ENCODE results near the gene KIRREL2.
"Not testable (repeated sequence)": the region's sequence is repeated elsewhere in the genome, so short reads cannot be mapped to it uniquely, and the experiment has no call there.

The KIRREL2 gene

DNA sequence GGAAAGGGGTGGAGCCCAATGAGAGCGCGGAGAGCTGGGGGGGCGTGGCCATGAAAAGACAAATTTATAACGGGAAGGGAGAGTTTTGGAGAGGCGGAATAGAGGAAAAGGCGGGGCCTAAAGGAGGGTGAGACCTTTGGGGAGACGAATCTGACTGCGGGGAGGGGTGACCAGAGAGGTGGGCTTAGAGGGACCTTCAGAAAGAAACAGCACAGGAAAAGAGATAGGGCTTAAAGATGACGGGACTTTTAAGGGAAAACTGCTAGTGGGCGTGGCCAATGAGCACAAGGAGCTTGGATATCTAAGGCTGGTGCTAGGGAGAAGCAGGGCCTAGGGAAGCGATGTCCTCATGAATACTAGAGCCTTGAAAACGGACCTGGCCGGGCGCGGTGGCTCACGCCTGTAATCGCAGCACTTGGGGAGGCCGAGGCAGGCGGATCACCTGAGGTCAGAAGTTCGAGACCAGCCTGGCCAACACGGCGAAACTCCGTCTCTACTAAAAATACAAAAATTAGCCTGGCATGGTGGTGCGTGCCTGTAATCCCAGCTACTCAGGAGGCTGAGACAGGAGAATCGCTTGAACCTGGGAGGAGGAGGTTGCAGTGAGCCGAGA lies 13.5 kb downstream of the KIRREL2 start:
- not testable (repeated sequence) for DNase-seq

DNA sequence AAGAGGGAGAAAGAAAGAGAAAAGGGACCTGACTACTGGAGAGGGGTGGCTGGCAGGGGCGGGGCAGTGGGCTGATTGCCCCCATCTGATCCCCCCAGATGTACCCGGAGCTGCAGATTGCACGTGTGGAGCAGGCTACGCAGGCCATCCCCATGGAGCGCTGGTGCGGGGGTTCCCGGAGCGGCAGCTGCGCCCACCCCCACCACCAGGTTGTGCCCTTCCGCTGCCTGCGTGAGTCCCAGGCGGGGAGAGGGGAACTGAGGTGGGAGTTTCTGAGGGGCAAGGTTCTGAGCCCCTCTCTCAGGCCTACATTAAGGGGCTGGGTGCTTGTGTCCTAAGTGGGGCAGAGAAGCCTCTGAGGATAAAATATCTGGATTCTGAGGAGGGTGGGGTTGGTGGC lies 14.1 kb downstream of the KIRREL2 start:
- DNase-seq, result no peak

GRCh38 chr19:35871611-35872010 lies 14.9 kb downstream of the KIRREL2 start:
- no peak for DNase-seq

DNA sequence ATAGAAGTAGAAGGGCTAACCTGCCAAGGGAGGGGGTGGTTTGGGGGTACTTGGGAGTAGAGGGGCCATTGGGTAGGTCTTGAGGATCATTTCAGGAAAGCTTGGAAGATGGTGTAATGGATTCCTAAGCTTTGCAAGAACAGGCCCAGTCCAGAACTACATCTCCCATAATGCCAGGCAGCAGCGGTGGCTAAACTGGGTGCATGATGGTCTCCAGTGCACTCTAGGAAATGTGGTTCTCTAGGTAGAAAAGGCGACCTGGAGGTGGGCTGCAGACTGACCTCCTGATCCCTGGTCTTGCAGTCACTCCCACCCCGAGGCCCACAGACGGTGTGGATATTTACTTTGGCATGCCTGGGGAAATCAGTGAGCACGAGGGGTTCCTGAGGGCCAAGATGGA lies 15.5 kb downstream of the KIRREL2 start:
- DNase-seq, result no peak

DNA sequence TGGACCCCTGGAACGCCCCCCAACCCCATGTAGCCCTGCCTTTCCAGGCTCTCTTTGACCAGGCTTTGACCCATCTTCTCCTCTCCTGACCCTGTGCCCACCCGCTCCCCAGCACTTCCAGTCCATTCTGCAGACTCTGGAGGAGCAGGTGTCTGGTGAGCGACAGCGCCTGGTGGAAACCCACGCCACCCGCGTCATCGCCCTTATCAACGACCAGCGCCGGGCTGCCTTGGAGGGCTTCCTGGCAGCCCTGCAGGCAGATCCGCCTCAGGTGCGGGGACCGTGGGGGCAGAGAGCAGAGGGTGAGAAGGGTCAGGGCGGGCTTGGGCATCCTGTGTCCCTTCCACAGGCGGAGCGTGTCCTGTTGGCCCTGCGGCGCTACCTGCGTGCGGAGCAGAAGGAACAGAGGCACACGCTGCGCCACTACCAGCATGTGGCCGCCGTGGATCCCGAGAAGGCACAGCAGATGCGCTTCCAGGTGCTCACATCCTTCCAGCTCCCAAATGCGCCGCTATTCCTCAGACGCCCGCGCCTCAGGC lies 17.8 kb downstream of the KIRREL2 start:
- no peak for DNase-seq

GRCh38 chr19:35879068-35879467 lies 22.4 kb downstream of the KIRREL2 start:
- DNase-seq, result no peak

- DNase-seq, result no peak
These were observed 23.1 kb downstream of the KIRREL2 start for GRCh38 chr19:35879770-35880317.

- peak; percentile 87 for DNase-seq
These were observed 25.6 kb downstream of the KIRREL2 start for GRCh38 chr19:35882114-35882832.

- DNase-seq, result no peak
These were observed 27.2 kb downstream of the KIRREL2 start for GRCh38 chr19:35883882-35884281.

- DNase-seq, result no peak
These were observed 28.6 kb downstream of the KIRREL2 start for GRCh38 chr19:35885225-35885738.

- no peak for DNase-seq
These were observed 29.2 kb downstream of the KIRREL2 start for GRCh38 chr19:35885904-35886303.

GRCh38 chr19:35887197-35887596 lies 30.5 kb downstream of the KIRREL2 start:
- DNase-seq, result no peak

DNA sequence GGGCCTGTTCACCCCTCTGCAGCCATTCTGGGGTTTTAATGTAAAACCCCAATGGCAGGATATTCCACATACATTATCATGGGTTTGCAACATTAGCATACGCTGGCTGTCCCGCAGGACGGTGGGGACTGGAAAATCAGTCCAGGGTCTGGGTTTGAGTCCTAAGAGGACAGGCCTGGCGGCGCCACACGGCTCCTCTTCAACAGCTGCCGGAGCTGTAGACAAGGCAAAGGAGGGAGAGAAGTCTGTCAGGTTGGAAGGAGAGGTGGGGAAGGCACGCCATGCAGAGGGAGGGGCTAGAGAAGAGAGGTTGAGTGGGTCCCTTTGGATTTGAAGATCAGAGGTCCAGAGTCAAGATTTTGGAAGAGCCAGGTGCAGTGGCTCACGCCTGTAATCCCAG lies 31.7 kb downstream of the KIRREL2 start:
- no peak for DNase-seq

GRCh38 chr19:35889370-35890112 lies 32.8 kb downstream of the KIRREL2 start:
- DNase-seq, result no peak

DNA sequence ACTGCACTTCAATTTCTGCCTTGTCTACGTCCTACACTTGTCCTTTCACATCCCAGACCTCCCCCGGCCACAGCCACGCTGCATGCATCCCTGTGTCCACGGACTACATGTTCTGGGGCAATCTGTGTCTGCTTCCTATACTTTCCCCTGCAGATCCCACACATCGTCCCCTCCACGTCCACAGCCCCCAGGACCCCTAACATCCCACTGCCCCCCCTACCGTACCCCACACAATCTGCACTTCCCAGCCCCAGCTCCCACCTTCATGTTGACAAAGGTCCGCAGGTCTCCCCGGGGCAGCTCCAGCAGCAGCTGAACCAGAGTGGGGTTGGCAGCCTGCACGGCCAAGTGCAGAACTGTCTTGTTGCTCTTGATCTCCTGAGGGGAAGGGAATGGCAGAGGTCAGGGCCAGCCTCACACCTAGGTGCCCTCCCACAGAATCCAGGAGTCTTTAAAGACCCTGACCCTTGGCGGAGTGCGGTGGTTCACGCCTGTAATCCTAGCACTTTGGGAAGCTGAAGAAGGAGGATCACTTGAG lies 33.5 kb downstream of the KIRREL2 start:
- DNase-seq, result no peak

DNA sequence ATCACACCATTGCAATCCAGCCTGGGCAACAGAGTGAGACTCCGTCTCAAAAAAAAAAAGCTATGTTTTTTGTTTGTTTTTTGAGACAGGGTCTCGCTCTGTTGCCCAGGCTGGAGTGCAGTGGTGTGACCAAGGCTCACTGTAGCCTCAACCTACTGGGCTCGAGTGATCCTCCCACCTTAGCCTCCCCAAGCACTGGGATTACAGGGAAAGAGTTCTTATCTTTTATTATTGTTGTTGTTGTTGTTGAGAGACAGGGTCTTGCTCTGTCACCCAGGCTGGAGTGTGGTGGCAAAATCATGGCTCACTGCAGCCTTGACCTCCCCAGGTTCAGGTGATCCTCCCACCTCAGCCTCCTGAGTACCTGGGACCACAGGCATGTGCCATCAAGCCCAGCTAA lies 35.1 kb downstream of the KIRREL2 start:
- not testable (repeated sequence) for DNase-seq

GRCh38 chr19:35894342-35894741 lies 37.6 kb downstream of the KIRREL2 start:
- no peak for DNase-seq

- no peak for DNase-seq
These were observed 39.4 kb downstream of the KIRREL2 start for GRCh38 chr19:35895911-35896642.

DNA sequence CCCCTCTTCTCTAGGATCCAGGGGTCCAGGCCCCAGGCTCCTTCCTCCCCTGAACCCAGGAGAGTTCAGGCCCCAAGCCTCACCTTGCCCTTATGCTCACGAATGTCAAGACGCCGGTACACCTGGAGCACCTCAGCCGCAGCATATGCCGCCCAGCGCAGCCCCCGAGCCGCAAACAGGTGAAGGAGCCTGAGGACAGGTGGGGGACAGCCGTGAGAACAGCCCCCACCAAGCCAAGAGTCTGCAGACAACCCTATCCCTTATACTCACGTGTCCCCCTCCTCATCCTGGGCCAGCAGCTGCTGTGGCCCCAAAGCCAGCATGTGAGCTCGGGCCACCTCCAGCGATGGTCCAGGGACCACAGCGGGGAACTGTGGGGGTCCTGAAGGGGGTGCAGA lies 39.9 kb downstream of the KIRREL2 start:
- DNase-seq, result no peak

DNA sequence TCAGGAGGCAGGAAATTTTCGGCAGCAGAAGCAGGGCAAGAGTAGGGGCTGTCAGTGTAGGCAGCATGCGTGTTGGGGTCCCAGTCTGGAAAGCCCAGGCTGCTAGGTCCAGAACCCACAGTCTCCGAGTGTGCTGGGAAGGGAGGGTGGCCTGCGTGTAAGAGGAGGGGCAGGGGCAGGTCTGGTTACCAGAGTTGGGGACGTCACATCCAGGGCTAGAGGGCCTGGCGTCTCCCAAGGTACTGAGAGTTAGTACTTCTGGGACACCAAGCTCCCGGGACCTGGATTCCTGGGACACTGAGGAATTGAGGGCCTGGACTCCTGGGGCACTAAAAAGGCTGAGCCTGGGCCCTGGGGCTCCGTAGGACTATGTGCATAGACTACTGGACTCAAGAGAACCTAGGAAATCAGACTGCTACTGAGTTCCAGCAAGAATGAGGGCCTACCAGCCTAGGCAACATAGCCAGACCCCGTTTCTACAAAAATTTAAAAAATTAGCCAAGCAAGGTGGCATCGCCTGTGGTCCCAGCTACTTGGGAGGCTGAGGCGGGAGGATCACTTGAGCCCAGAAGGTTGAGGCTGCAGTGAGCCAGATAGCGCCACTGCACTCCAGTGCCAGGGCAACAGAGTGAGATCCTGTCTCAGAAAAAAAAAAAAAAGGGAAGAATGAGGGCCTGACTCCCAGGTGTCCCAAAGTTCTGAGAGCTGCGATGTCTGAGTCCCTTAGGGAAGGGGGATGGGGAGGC lies 41.2 kb downstream of the KIRREL2 start:
- no peak for DNase-seq

GRCh38 chr19:35898499-35898809 lies 41.7 kb downstream of the KIRREL2 start:
- DNase-seq, result no peak

All from NCI-H524 treated with DMSO at 0.1 percent for 48 hours (cell line).